K562 (cell line): Measurements from ENCODE around the gene PMPCA. TPM values are rescaled to one million over a fixed set of nuclear protein-coding genes. Genes with fewer than 3 reads are reported as not detected.
A peak's percentile ranks its signal among the peaks of the same experiment; 100 is the strongest.

Experiments
- ATAC-seq: fragments of 200-7000 bp; cut with Tn5 transposase; 3 replicates; pipeline ENCODE4 v1.9.1; 2020; ENCODE audit warnings: moderate library complexity
- BruUV-seq: library from RNA; stranded (reverse); fragments of 400-500 nt; replicated peaks from 2 replicates; lab custom pipeline; 2021; lab: Mats Ljungman, UMichigan
- CTCF ChIA-PET: fragments of 300-600 bp; formaldehyde crosslinking; extraction: SDS; loops from one replicate; lab custom pipeline; 2021; ENCODE audit warnings: low intra/inter-chr PET ratio; lab: Yijun Ruan, JAX
- POLR2A ChIA-PET: fragments of 300-600, 350-650 bp; sonication (Branson Sonifier 250); formaldehyde crosslinking; extraction: SDS; loops from one replicate; lab custom pipeline; 2021; ENCODE audit warnings: antibody characterized with exemption, inconsistent platforms; lab: Yijun Ruan, JAX
- DNase-seq, 4 experiments: peaks; one replicate each; pipeline versions ENCODE4 v3.0.0 to v3.0.0-alpha.2; 2011 to 2018; ENCODE audit warnings: low spot score in 3 of 4, mixed read lengths in 3 of 4; ENCODE audit errors: extremely low read depth in 1 of 4
- FAIRE-seq: peaks from 2 replicates; lab custom pipeline; 2011; peaks lifted over from hg19 to GRCh38; lab: Jason Lieb, UNC
- H2AFZ ChIP-seq: 2 replicates; pipeline ENCODE4 v1.6.0; 2011; ENCODE audit warnings: low read depth, low read length, control low read depth, inconsistent platforms
- H3K27ac ChIP-seq: fragments of 200-600 bp; 3 replicates; pipeline ENCODE4 v1.8.0; 2011; ENCODE audit warnings: low read depth, mild to moderate bottlenecking, control low read depth, inconsistent platforms, low read length, moderate library complexity, mixed read lengths; ENCODE audit errors: extremely low read depth
- H3K27me3 ChIP-seq, 2 experiments: fragments of 300-600 bp in 1 of 2; 2 replicates in 1 of 2; 3 replicates in 1 of 2; pipeline versions ENCODE4 v1.6.0 to v1.8.0; 2011; ENCODE audit warnings: inconsistent platforms in 2 of 2, low read length in 2 of 2, mild to moderate bottlenecking in 1 of 2, mixed read lengths in 1 of 2, moderate library complexity in 1 of 2; ENCODE audit not compliant: control insufficient read depth in 2 of 2, insufficient read depth in 2 of 2
- H3K36me3 ChIP-seq: fragments of 300-600 bp; 3 replicates; pipeline ENCODE4 v1.8.0; 2011; ENCODE audit warnings: mild to moderate bottlenecking, low read length, inconsistent platforms; ENCODE audit not compliant: control insufficient read depth, insufficient read depth
- H3K4me1 ChIP-seq, 2 experiments: fragments of 200-600 bp in 1 of 2; replicated peaks in 1 of 2; 2 replicates in 1 of 2; 3 replicates in 1 of 2; pipeline versions ENCODE4 v1.5.1 to v1.8.0; 2011; ENCODE audit warnings: inconsistent platforms in 2 of 2, low read length in 2 of 2, mild to moderate bottlenecking in 1 of 2, mixed read lengths in 1 of 2, moderate library complexity in 1 of 2; ENCODE audit not compliant: control insufficient read depth in 2 of 2, insufficient read depth in 2 of 2
- H3K4me2 ChIP-seq: 2 replicates; pipeline ENCODE4 v1.6.1; 2011; ENCODE audit warnings: low read length, control low read depth, inconsistent platforms, mixed read lengths; ENCODE audit not compliant: insufficient read depth
- H3K4me3 ChIP-seq: fragments of 200-600 bp; sonication (generic), shearing (Covaris generic); 2 replicates; pipeline ENCODE4 v1.5.1; 2016; ENCODE audit warnings: control low read depth, inconsistent platforms
- H3K79me2 ChIP-seq: fragments of 200-600 bp; 3 replicates; pipeline ENCODE4 v1.8.0; 2011; ENCODE audit warnings: low read length, inconsistent platforms; ENCODE audit not compliant: control insufficient read depth, insufficient read depth
- H3K9ac ChIP-seq, 2 experiments: 2 replicates each; pipeline versions ENCODE4 v1.6.0 to v1.6.1; 2011; ENCODE audit warnings: low read depth in 2 of 2, low read length in 2 of 2, control low read depth in 1 of 2, inconsistent platforms in 1 of 2, mild to moderate bottlenecking in 1 of 2, mixed read lengths in 1 of 2; ENCODE audit not compliant: insufficient read depth in 1 of 2
- H3K9me1 ChIP-seq: one replicate; pipeline ENCODE4 v1.6.0; 2011; ENCODE audit warnings: inconsistent platforms, mild to moderate bottlenecking, low read length, moderate library complexity; ENCODE audit not compliant: control insufficient read depth, insufficient read depth
- H3K9me3 ChIP-seq: replicated peaks from 2 replicates; pipeline ENCODE4 v1.5.1; 2011; ENCODE audit warnings: low read depth, low read length, inconsistent platforms; ENCODE audit not compliant: control insufficient read depth, insufficient read depth
- H4K20me1 ChIP-seq: replicated peaks from 2 replicates; pipeline ENCODE4 v1.6.1; 2011; ENCODE audit warnings: low read length, inconsistent platforms, mixed read lengths; ENCODE audit not compliant: control insufficient read depth, insufficient read depth
- BRCA1 ChIP-seq, 2 experiments: fragments of 450-650 bp in 1 of 2; sonication (generic) in 1 of 2; formaldehyde crosslinking in 1 of 2; IDR thresholded peaks; 2 replicates each; pipeline versions ENCODE4 v1.5.0 to v1.6.1; 2017 to 2020; ENCODE audit warnings: mild to moderate bottlenecking in 1 of 2, missing genetic modification reagents in 1 of 2
- CC2D1A ChIP-seq: fragments of 450-650 bp; IDR thresholded peaks from 2 replicates; pipeline ENCODE4 v1.6.1; 2017; ENCODE audit warnings: mild to moderate bottlenecking
- POLR2G ChIP-seq: fragments of 200-400 bp; formaldehyde crosslinking; IDR thresholded peaks from 2 replicates; pipeline ENCODE4 v1.6.1; 2017; ENCODE audit warnings: low read depth, mild to moderate bottlenecking, antibody characterized with exemption, low read length, moderate library complexity
- RBFOX2 ChIP-seq: fragments of 200-400 bp; formaldehyde crosslinking; IDR thresholded peaks from 2 replicates; pipeline ENCODE4 v1.6.1; 2017; ENCODE audit warnings: low read depth, mild to moderate bottlenecking, low read length, moderate library complexity
- ZFPM2 ChIP-seq: fragments of 250-450 bp; sonication (Bioruptor Pico); IDR thresholded peaks from 2 replicates; pipeline ENCODE4 v1.5.1; 2022; ENCODE audit warnings: mild to moderate bottlenecking
- WGBS: fragments of 100-300 bp; shearing (Covaris generic); methylation state at CpG from one replicate; pipeline ENCODE4 v1.1.6; 2016; ENCODE audit warnings: low coverage, mixed read lengths; ENCODE audit not compliant: insufficient coverage; ENCODE audit errors: missing lambda C conversion rate; 5-methylcytosine and 5-hydroxymethylcytosine counted together
- in situ Hi-C: fragments of 300-500 bp; cut with MboI; formaldehyde crosslinking; loops from 4 replicates; pipeline ENCODE4 v1.15.0; 2018; ENCODE audit warnings: inconsistent platforms, mixed read lengths
- intact Hi-C: fragments of 100-400 bp; cut with micrococcal nuclease; formaldehyde crosslinking; loops from 2 replicates; pipeline ENCODE4 v1.14.2; 2022
- polyA plus RNA-seq, 8 experiments: library from polyadenylated mRNA; depleted of rRNA in 4 of 8; stranded (reverse) in 5 of 8; unstranded in 3 of 8; fragments of >200 nt; fragmentation: Nextera tagmentation in 2 of 8; fragmentation: Illumina TruSeq in 1 of 8; extraction: Ambion mirVana in 2 of 8; extraction: Trizol in 1 of 8; gene quantifications; 2 replicates each; pipeline versions ENCODE4 v1.2.1 to v1.2.3, GENCODE V29; 2011 to 2014; ENCODE audit warnings: inconsistent platforms in 1 of 8, missing spikeins in 1 of 8
- total RNA-seq, 7 experiments: library from RNA; depleted of rRNA in 6 of 7; stranded (reverse); fragments of >200 nt in 6 of 7; fragmentation: Illumina TruSeq in 2 of 7; extraction: Trizol in 2 of 7; gene quantifications; 2 replicates each; pipeline versions ENCODE4 v1.2.1 to v1.2.3, GENCODE V29; 2011 to 2021; ENCODE audit warnings: low replicate concordance in 1 of 7
- TF ChIP-seq, protein P1 (sequence below): sonication (generic); formaldehyde crosslinking; IDR thresholded peaks from 2 replicates; pipeline ENCODE4 v1.8.0; 2023; ENCODE audit warnings: mild to moderate bottlenecking, missing genetic modification reagents

The PMPCA gene
- total and polyA plus RNA-seq, 9 of the 15 experiments (the other 6 are each of a cell fraction or from before 2014, with no cell fraction given) = 23.9 to 143 (median 86.6) TPM

DNA sequence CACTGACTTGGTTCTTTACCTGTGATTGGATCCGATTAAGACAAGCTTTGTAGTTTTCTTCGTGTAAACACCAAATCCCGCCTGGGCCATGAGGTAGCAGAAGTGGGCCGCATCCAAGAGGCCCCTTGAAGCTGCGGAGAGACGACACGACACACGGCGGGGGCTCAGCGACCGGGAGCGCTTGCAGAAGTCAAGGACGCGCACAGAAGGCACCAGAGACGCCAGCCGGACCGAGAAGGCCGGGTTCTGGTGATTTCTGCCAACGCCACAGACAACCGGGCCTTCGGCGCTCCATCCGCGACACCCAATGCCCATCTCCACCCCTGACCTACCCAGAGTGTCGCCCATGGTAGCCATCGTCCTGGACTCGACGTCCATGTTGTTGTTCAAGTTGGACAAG lies 49.0 kb downstream of the PMPCA start:
- no peak for DNase-seq
- intact Hi-C loops = no loop called here
- H3K79me2 ChIP-seq = no peaks in the 10 kb centered on the region
- H3K4me1 ChIP-seq = no peaks in the 10 kb centered on the region
- WGBS = 98% methylated on average over 22 of the region's 28 CpGs
- H3K27me3 ChIP-seq = no peaks in the 10 kb centered on the region
- no peaks in the 10 kb centered on the region for H3K9me1 ChIP-seq
- H3K36me3 ChIP-seq = peaks cover 92% of the 10 kb centered on the region
- 0 out of 2 replicates have a peak, but pooled peaks have one; percentile 31 for TF ChIP-seq POLR2G
- TF ChIP-seq, protein P1, sequence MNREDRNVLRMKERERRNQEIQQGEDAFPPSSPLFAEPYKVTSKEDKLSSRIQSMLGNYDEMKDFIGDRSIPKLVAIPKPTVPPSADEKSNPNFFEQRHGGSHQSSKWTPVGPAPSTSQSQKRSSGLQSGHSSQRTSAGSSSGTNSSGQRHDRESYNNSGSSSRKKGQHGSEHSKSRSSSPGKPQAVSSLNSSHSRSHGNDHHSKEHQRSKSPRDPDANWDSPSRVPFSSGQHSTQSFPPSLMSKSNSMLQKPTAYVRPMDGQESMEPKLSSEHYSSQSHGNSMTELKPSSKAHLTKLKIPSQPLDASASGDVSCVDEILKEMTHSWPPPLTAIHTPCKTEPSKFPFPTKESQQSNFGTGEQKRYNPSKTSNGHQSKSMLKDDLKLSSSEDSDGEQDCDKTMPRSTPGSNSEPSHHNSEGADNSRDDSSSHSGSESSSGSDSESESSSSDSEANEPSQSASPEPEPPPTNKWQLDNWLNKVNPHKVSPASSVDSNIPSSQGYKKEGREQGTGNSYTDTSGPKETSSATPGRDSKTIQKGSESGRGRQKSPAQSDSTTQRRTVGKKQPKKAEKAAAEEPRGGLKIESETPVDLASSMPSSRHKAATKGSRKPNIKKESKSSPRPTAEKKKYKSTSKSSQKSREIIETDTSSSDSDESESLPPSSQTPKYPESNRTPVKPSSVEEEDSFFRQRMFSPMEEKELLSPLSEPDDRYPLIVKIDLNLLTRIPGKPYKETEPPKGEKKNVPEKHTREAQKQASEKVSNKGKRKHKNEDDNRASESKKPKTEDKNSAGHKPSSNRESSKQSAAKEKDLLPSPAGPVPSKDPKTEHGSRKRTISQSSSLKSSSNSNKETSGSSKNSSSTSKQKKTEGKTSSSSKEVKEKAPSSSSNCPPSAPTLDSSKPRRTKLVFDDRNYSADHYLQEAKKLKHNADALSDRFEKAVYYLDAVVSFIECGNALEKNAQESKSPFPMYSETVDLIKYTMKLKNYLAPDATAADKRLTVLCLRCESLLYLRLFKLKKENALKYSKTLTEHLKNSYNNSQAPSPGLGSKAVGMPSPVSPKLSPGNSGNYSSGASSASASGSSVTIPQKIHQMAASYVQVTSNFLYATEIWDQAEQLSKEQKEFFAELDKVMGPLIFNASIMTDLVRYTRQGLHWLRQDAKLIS (CRISPR knock-in tag) = no peak
- TF ChIP-seq RBFOX2 = peak; percentile 14; the same call in 1 of the 2 replicates
- TF ChIP-seq BRCA1 (IDR thresholded peaks at IDR 0.05) = no peak
- no peak for TF ChIP-seq BRCA1 (CRISPR knock-in tag; IDR thresholded peaks at IDR 0.05)
- no peak for TF ChIP-seq ZFPM2 (CRISPR knock-in tag)
- no peak for TF ChIP-seq CC2D1A
- BruUV-seq = no TSS peak
- ChIA-PET CTCF (no interaction called here), POLR2A (interaction anchor here (0.7 to 2.1 kb wide), 3 partner anchors 9 to 15 kb away, joined by 3 to 7 read pairs (median 4); no protein-coding TSS in a partner anchor)
- H3K4me2 ChIP-seq = no peak overlapping the region
- no peak overlapping the region for H2AFZ ChIP-seq
- no peaks in the 10 kb centered on the region for H3K9me3 ChIP-seq
- H3K9ac ChIP-seq = 0 out of 4 replicates have a peak overlapping the region, but pooled peaks of 1 of the 2 experiments have one; percentile 6
- H3K4me3 ChIP-seq = no peak overlapping the region
- H3K27ac ChIP-seq = no peak overlapping the region
- no peaks in the 10 kb centered on the region for H4K20me1 ChIP-seq
- FAIRE-seq = no peak
- no peak for ATAC-seq
- in situ Hi-C loops = no loop called here
